SH-SY5Y (cell line): ENCODE results near the gene LMAN2.

Source experiments
- GATA2 ChIP-seq: IDR thresholded peaks from 2 replicates; pipeline ENCODE4 v1.6.1; 2011; ENCODE audit warnings: mild to moderate bottlenecking, low read depth, low read length
- GATA3 ChIP-seq: IDR thresholded peaks from 2 replicates; pipeline ENCODE4 v1.6.1; 2011; ENCODE audit warnings: low read depth, mild to moderate bottlenecking, low read length, moderate library complexity

DNA sequence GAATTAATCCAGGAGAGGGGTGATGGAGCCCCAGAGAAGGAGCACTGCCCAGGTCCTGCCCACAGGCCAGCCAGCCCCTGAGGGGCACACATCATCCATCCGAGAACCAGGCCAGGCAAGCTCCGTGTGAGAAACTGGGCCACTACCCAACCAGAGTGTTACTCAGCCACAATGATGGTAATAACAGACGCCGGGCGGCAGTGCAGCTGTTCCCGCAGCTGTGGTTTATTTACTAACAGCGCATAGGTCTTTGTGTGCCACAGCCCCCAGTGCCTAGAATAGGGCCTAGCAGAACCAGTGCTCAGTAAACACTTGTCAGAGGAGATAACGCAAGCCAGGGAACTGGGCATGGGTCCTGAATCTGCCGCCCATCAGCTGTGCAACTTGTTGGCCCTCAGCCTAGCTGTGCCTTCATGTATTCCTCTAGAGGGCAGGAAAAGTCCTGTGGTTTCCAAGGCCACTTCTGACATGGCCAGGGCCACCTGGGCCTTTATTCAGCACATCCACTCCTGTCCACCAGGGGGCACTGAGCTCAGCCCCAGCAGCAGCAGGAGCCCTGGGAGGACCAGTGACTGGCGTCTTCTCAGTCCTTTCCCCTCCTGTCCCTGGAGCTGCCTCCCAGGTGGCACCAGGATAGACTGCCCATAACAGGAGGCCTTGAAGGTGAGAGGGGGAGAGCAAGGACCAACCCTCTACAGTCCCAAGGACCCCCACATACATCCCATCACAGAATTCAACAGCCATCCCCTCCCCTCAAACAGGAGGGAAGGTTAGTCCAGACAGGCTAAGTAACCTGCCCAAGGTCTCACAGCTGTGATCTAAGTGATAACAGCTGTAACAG lies 41.9 kb downstream of the LMAN2 start:
- TF ChIP-seq GATA3 (no peak), GATA2 (no peak)
